ENCODE data around the gene ZFPM1. TPM values are rescaled to one million over a fixed set of nuclear protein-coding genes. Genes with fewer than 3 reads are reported as not detected.

The ZFPM1 gene
- total RNA-seq, 2 experiments from 2014 or later: 15.1 to 21.0 TPM

- peaks cover 5% of the 10 kb centered on the region for H3K36me3 Mint-ChIP-seq
- no peaks in the 10 kb centered on the region for H3K27me3 Mint-ChIP-seq
- peaks cover 9% of the 10 kb centered on the region for H3K4me1 Mint-ChIP-seq
- CTCF ChIA-PET: interaction anchor here (0.7 to 2.3 kb wide), 4 partner anchors 14 to 85 kb away, joined by 3 to 10 read pairs (median 3); no protein-coding TSS in a partner anchor
- no peak overlapping the region for H3K27ac Mint-ChIP-seq
- H3K4me3 Mint-ChIP-seq: no peak overlapping the region
- DNase-seq (no peak), ATAC-seq (no peak)
- H3K9me3 Mint-ChIP-seq (ENCODE audit: low read depth): peaks cover 6% of the 10 kb centered on the region
These were observed 86.7 kb downstream of the ZFPM1 start for GRCh38 chr16:88539652-88540345.

DNA sequence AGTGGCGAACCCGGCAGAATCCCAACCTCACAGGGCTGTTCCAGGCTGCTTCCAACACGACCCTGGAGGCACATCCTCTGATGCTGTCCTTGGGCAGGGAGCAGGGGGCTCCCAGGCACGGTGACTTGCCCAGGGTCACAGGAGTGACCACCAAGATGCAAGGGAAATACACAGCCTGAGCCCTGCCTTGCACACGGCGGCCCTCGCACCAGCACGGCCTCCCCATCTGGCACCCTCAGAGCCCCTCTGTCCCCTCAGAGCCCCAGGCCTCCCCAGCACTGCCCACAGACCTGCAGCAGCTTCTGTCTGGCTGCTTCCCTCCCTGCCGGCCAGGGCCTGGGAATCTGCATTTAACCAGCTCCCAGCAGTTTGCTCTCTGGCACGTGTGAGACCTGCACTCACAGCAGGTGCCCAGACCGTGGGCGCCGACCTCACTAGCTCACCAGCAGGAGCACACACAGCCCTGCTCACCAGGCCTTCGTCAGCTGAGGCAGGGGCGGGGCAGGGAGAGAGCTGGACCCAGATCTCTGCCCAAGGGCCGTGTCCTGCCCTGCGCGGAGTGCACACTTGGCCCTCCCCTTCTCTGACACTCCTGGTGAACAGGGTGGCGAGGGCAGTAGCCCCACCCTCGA is 87.4 kb downstream of the ZFPM1 start:
- no peak overlapping the region for H3K27ac Mint-ChIP-seq
- no peak overlapping the region for H3K4me3 Mint-ChIP-seq
- peaks cover 6% of the 10 kb centered on the region for H3K9me3 Mint-ChIP-seq (ENCODE audit: low read depth)
- peaks cover 5% of the 10 kb centered on the region for H3K36me3 Mint-ChIP-seq
- no peak for DNase-seq
- CTCF ChIA-PET: interaction anchor here (1.6 to 2.3 kb wide), 2 partner anchors 20 to 86 kb away, joined by 3 to 10 read pairs; no protein-coding TSS in a partner anchor
- no peak for ATAC-seq
- peaks cover 4% of the 10 kb centered on the region for H3K4me1 Mint-ChIP-seq
- H3K27me3 Mint-ChIP-seq: peaks cover 4% of the 10 kb centered on the region

- Mint-ChIP-seq H3K27ac (no peak overlapping the region), H3K9me3 (ENCODE audit: low read depth) (peaks cover 6% of the 10 kb centered on the region), H3K36me3 (peaks cover 5% of the 10 kb centered on the region), H3K27me3 (peaks cover 12% of the 10 kb centered on the region), H3K4me3 (no peak overlapping the region), H3K4me1 (no peaks in the 10 kb centered on the region)
- no peak for DNase-seq
- CTCF ChIA-PET: no interaction called here
- no peak for ATAC-seq
These were observed 88.9 kb downstream of the ZFPM1 start for GRCh38 chr16:88541831-88542616.

- no peak overlapping the region for H3K4me3 Mint-ChIP-seq
- H3K4me1 Mint-ChIP-seq: no peaks in the 10 kb centered on the region
- CTCF ChIA-PET: interaction anchor here (0.9 to 1.0 kb wide), 2 partner anchors 16 to 106 kb away, joined by 3 read pairs; no protein-coding TSS in a partner anchor
- ATAC-seq (no peak), DNase-seq (no peak)
- H3K27ac Mint-ChIP-seq: no peak overlapping the region
- H3K9me3 Mint-ChIP-seq (ENCODE audit: low read depth): peaks cover 6% of the 10 kb centered on the region
- peaks cover 5% of the 10 kb centered on the region for H3K36me3 Mint-ChIP-seq
- peaks cover 12% of the 10 kb centered on the region for H3K27me3 Mint-ChIP-seq
These were observed 90.2 kb downstream of the ZFPM1 start for GRCh38 chr16:88543230-88543813.

DNA sequence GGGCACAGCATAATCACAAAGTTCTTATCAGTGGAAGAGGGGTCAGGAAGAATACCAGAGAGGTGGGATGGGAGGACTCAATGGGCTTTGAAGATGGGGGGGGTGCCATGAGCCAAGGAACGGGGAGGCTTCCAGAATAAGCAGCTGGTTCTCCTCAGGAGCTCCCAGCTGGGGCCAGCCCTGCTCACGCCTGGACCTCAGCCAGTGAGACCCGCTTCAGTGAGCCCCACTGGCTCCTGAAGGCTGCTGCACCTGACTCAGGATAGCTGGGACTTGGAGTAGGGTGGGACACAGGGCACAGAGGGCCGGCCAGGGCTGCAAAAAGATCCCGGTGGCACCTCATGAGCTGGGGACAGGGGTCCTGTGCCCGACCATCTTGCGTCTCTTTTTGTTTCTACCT is 92.7 kb downstream of the ZFPM1 start:
- CTCF ChIA-PET: no interaction called here
- H3K27me3 Mint-ChIP-seq: peaks cover 22% of the 10 kb centered on the region
- H3K9me3 Mint-ChIP-seq (ENCODE audit: low read depth): peaks cover 6% of the 10 kb centered on the region
- no peak overlapping the region for H3K4me3 Mint-ChIP-seq
- H3K4me1 Mint-ChIP-seq: peaks cover 5% of the 10 kb centered on the region
- DNase-seq (no peak), ATAC-seq (no peak)
- no peak overlapping the region for H3K27ac Mint-ChIP-seq
- peaks cover 5% of the 10 kb centered on the region for H3K36me3 Mint-ChIP-seq

DNA sequence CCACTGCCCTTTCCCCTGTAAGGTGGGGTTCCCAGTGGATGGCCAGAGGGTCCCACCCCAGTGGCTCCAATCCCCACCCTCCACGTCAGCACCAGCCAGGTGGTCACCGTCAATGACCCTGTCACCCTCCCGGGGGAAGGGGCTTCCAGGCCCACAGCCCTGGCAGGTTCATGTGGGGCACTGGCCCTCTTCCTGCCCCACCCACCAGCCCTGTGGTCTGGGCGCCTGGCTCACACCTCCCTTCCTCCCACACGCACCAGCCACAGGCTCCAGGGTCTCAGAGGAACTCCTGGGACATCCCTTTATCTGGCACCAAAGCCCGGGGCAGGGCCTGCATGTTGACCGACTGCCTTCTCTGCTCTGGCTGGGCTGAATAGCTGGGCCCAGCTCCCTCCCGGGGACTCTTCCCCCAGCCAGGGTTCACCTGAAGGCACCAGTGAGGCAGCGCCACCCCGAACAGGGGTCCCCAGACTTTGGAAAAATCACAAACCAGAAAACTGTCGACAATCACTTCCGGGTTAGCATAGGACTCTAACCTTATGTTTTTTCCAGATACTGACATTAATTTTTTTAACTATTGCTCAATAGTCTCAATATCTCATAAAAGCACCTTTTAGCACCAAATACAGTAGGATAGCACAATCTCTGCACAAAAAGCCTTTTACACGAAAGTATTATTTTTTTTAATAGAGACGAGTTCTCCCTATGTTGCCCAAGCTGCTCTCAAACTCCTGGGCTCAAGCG is 95.2 kb downstream of the ZFPM1 start:
- ATAC-seq (no peak), DNase-seq (no peak)
- no peak overlapping the region for H3K4me3 Mint-ChIP-seq
- peaks cover 4% of the 10 kb centered on the region for H3K9me3 Mint-ChIP-seq (ENCODE audit: low read depth)
- CTCF ChIA-PET: no interaction called here
- H3K4me1 Mint-ChIP-seq: peaks cover 13% of the 10 kb centered on the region
- no peak overlapping the region for H3K27ac Mint-ChIP-seq
- peaks cover 28% of the 10 kb centered on the region for H3K27me3 Mint-ChIP-seq
- peaks cover 4% of the 10 kb centered on the region for H3K36me3 Mint-ChIP-seq

DNA sequence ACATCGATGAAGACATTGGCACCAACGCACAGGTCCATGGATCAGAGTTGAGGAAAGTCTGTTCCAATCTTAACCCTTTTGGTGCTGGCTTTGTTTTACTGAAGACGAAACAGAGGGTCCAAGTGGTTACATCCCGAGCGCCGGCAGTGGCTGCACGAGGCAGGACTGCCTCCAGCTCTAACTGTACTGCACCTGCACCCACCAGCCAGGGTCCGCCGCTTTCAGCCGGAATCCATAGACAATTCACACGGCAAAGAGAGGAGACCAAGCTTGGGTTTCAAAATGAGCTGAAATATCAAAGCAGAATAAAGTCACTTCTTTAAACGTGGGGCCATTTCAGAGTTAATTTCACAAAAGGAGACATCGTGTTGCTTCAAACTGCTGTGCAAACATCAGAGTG is 95.9 kb downstream of the ZFPM1 start:
- no peak overlapping the region for H3K27ac Mint-ChIP-seq
- H3K27me3 Mint-ChIP-seq: peaks cover 33% of the 10 kb centered on the region
- ATAC-seq (no peak), DNase-seq (no peak)
- H3K9me3 Mint-ChIP-seq (ENCODE audit: low read depth): no peaks in the 10 kb centered on the region
- CTCF ChIA-PET: no interaction called here
- H3K4me1 Mint-ChIP-seq: peaks cover 13% of the 10 kb centered on the region
- no peak overlapping the region for H3K4me3 Mint-ChIP-seq
- H3K36me3 Mint-ChIP-seq: no peaks in the 10 kb centered on the region

DNA sequence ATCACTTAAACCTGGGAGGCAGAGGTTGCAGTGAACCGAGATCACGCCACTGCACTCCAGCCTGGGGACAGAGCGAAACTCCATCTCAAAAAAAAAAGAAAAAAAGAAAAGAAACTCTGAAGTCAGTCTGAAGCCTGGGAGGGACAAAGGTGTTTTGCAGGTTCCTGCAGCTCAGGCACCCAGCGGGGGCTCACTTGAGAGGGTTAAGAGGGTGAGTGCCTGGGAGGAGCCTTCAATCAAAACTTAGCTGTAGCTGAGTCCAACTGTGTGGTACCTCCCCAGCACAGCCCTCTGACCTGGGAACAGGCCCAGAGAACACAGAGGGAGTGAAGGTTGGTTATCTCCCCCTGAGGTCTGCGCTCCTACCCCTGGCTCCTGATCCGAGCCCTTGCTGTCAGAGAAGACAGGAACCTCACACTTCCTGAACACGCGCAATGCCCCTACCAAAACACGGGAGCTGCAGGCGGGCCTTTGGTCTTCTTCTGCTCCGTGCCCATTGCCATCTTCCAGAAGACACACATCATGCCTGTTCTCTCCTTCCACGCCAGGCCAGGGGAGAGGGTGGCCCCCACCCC is 96.7 kb downstream of the ZFPM1 start:
- Mint-ChIP-seq H3K27me3 (peaks cover 34% of the 10 kb centered on the region), H3K27ac (no peak overlapping the region), H3K9me3 (ENCODE audit: low read depth) (no peaks in the 10 kb centered on the region), H3K4me1 (peaks cover 13% of the 10 kb centered on the region), H3K4me3 (no peak overlapping the region), H3K36me3 (no peaks in the 10 kb centered on the region)
- peak; percentile 33 for ATAC-seq
- CTCF ChIA-PET: interaction anchor here (1.2 kb wide), 1 partner anchor 14 kb away, joined by 4 read pairs; no protein-coding TSS in a partner anchor
- no peak for DNase-seq

DNA sequence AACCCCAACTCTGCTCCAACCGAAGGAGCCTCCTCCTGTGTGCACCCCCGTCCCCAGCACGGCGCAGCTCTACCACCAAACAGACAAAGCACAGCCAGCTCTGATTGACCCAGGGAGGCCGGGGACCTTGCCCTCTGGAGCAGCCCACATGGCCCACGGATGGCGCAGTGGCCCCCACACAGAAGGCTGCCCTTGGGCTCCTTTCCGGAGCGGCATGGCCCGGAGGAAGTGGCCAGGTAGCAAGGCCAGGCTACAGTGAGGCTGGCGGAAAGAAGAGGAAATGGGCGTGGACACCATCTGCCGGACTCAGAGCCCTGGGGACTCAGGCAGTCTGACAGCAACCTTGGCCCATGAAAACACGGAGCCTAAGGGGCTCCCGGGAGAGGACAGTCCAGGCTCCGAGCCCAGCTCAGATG is 97.2 kb downstream of the ZFPM1 start:
- CTCF ChIA-PET: interaction anchor here (1.2 kb wide), 1 partner anchor 14 kb away, joined by 4 read pairs; no protein-coding TSS in a partner anchor
- H3K36me3 Mint-ChIP-seq: no peaks in the 10 kb centered on the region
- H3K27me3 Mint-ChIP-seq: peaks cover 32% of the 10 kb centered on the region
- no peaks in the 10 kb centered on the region for H3K9me3 Mint-ChIP-seq (ENCODE audit: low read depth)
- H3K27ac Mint-ChIP-seq: no peak overlapping the region
- H3K4me1 Mint-ChIP-seq: peaks cover 13% of the 10 kb centered on the region
- no peak overlapping the region for H3K4me3 Mint-ChIP-seq
- DNase-seq (no peak), ATAC-seq (peak; percentile 23)

- Mint-ChIP-seq H3K9me3 (ENCODE audit: low read depth) (peaks cover 3% of the 10 kb centered on the region), H3K36me3 (no peaks in the 10 kb centered on the region), H3K4me3 (no peak overlapping the region), H3K27ac (no peak overlapping the region), H3K4me1 (peaks cover 13% of the 10 kb centered on the region), H3K27me3 (peaks cover 22% of the 10 kb centered on the region)
- ATAC-seq (no peak), DNase-seq (no peak)
- CTCF ChIA-PET: no interaction called here
These were observed 99.1 kb downstream of the ZFPM1 start for GRCh38 chr16:88552166-88552565.

- Mint-ChIP-seq H3K9me3 (ENCODE audit: low read depth) (peaks cover 5% of the 10 kb centered on the region), H3K27ac (no peak overlapping the region), H3K4me3 (no peak overlapping the region), H3K27me3 (peaks cover 22% of the 10 kb centered on the region), H3K4me1 (peaks cover 13% of the 10 kb centered on the region), H3K36me3 (no peaks in the 10 kb centered on the region)
- CTCF ChIA-PET: interaction anchor here (1.3 kb wide), 1 partner anchor 19 kb away, joined by 3 read pairs; no protein-coding TSS in a partner anchor
- ATAC-seq (no peak), DNase-seq (no peak)
These were observed 99.7 kb downstream of the ZFPM1 start for GRCh38 chr16:88552815-88553214.

GRCh38 chr16:88553739-88554138 is 100.7 kb downstream of the ZFPM1 start:
- CTCF ChIA-PET: interaction anchor here (1.1 to 1.3 kb wide), 2 partner anchors 20 to 109 kb away, joined by 3 read pairs; no protein-coding TSS in a partner anchor

More at GRCh38 chr16:88553739-88554138, 100.7 kb downstream of the ZFPM1 start:
- H3K4me3 Mint-ChIP-seq: no peak overlapping the region
- H3K9me3 Mint-ChIP-seq (ENCODE audit: low read depth): peaks cover 5% of the 10 kb centered on the region
- DNase-seq (no peak), ATAC-seq (no peak)
- H3K27ac Mint-ChIP-seq: no peak overlapping the region
- peaks cover 13% of the 10 kb centered on the region for H3K4me1 Mint-ChIP-seq
- no peaks in the 10 kb centered on the region for H3K36me3 Mint-ChIP-seq
- peaks cover 22% of the 10 kb centered on the region for H3K27me3 Mint-ChIP-seq
